Skeletal muscle cell (primary cell): ENCODE measurements around the gene SOX5.
"Not testable (repeated sequence)": the region's sequence is repeated elsewhere in the genome, so short reads cannot be mapped to it uniquely, and the experiment has no call there.

Experiments
- DNase-seq: peaks from one replicate; pipeline ENCODE4 v3.0.0-alpha.2; 2010; ENCODE audit warnings: low read depth
- H3K4me3 ChIP-seq: 2 replicates; pipeline ENCODE4 v1.5.1; 2011; ENCODE audit warnings: low read depth, mild to moderate bottlenecking, control low read depth, low read length, moderate library complexity

SOX5 gene

GRCh38 chr12:23710361-23710760 is 239.1 kb downstream of the SOX5 start:
- H3K4me3 ChIP-seq, DNase-seq: not testable (repeated sequence)

GRCh38 chr12:23708185-23708837 is 241.2 kb downstream of the SOX5 start:
- no peak for DNase-seq

GRCh38 chr12:23707270-23707669 is 242.2 kb downstream of the SOX5 start:
- no peak overlapping the region for H3K4me3 ChIP-seq
- no peak for DNase-seq

More at GRCh38 chr12:23708185-23708837, 241.2 kb downstream of the SOX5 start:
- no peak overlapping the region for H3K4me3 ChIP-seq

- H3K4me3 ChIP-seq: no peak overlapping the region
- DNase-seq: no peak
Observed at GRCh38 chr12:23704992-23705943, 244.2 kb downstream of the SOX5 start.

GRCh38 chr12:23703051-23703450 is 246.4 kb downstream of the SOX5 start:
- H3K4me3 ChIP-seq: no peak overlapping the region
- DNase-seq: no peak

- no peak for DNase-seq
- H3K4me3 ChIP-seq: no peak overlapping the region
Observed at GRCh38 chr12:23699031-23699430, 250.4 kb downstream of the SOX5 start.

- H3K4me3 ChIP-seq: no peak overlapping the region
- DNase-seq: no peak
Observed at GRCh38 chr12:23694920-23695319, 254.6 kb downstream of the SOX5 start.

GRCh38 chr12:23694307-23694706 is 255.2 kb downstream of the SOX5 start:
- no peak overlapping the region for H3K4me3 ChIP-seq
- no peak for DNase-seq

GRCh38 chr12:23687947-23688346 is 261.5 kb downstream of the SOX5 start:
- no peak overlapping the region for H3K4me3 ChIP-seq
- DNase-seq: no peak

GRCh38 chr12:23686095-23686494 is 263.4 kb downstream of the SOX5 start:
- H3K4me3 ChIP-seq: no peak overlapping the region
- no peak for DNase-seq

GRCh38 chr12:23684121-23684520 is 265.3 kb downstream of the SOX5 start:
- H3K4me3 ChIP-seq: no peak overlapping the region
- no peak for DNase-seq

GRCh38 chr12:23681237-23681636 is 268.2 kb downstream of the SOX5 start:
- H3K4me3 ChIP-seq: no peak overlapping the region
- no peak for DNase-seq

- H3K4me3 ChIP-seq: no peak overlapping the region
- no peak for DNase-seq
Observed at GRCh38 chr12:23674064-23674463, 275.4 kb downstream of the SOX5 start.

GRCh38 chr12:23671881-23672280 is 277.6 kb downstream of the SOX5 start:
- no peak overlapping the region for H3K4me3 ChIP-seq
- DNase-seq: no peak

- no peak overlapping the region for H3K4me3 ChIP-seq
- DNase-seq: no peak
Observed at GRCh38 chr12:23670684-23671083, 278.8 kb downstream of the SOX5 start.

GRCh38 chr12:23669691-23670090 is 279.8 kb downstream of the SOX5 start:
- DNase-seq: no peak

GRCh38 chr12:23666866-23667265 is 282.6 kb downstream of the SOX5 start:
- DNase-seq: no peak
- H3K4me3 ChIP-seq: no peak overlapping the region

More at GRCh38 chr12:23669691-23670090, 279.8 kb downstream of the SOX5 start:
- no peak overlapping the region for H3K4me3 ChIP-seq

- DNase-seq: no peak
- H3K4me3 ChIP-seq: no peak overlapping the region
Observed at GRCh38 chr12:23662966-23663365, 286.5 kb downstream of the SOX5 start.

GRCh38 chr12:23659131-23659530 is 290.3 kb downstream of the SOX5 start:
- H3K4me3 ChIP-seq: no peak overlapping the region
- DNase-seq: no peak

- no peak overlapping the region for H3K4me3 ChIP-seq
- no peak for DNase-seq
Observed at GRCh38 chr12:23657598-23657997, 291.9 kb downstream of the SOX5 start.

- no peak overlapping the region for H3K4me3 ChIP-seq
- no peak for DNase-seq
Observed at GRCh38 chr12:23655884-23656283, 293.6 kb downstream of the SOX5 start.
